HG03025 (cell line): Measurements from ENCODE around the gene ZBTB8B.

Source experiments
- ATAC-seq: cut with Tn5 transposase; IDR thresholded peaks from one replicate; pipeline ENCODE4 v1.9.1; 2021; ENCODE audit warnings: mild to moderate bottlenecking, moderate library complexity; ENCODE audit not compliant: unreplicated experiment, low FRiP score

Gene ZBTB8B

GRCh38 chr1:32501865-32502264 is 37.0 kb downstream of the ZBTB8B start:
- no peak for ATAC-seq

- no peak for ATAC-seq
These were observed 38.3 kb downstream of the ZBTB8B start for GRCh38 chr1:32503153-32503552.

DNA sequence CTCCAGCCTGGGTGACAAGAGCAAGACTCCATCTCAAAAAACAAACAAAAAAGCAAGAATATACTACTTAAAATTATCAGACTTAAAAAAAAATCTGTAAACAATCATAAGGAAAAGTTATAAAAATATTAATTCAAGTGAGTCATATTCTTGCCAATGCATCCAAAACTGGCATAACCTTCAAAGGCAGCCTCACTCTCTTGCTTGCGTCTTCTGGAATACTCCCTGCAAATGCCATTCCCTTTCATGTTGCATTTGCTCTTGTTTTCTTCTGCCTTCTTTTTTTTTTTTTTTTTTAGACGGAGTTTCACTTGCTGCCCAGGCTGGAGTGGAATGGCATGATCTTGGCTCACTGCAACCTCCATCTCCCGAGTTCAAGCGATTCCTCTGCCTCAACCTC is 42.1 kb downstream of the ZBTB8B start:
- no peak for ATAC-seq

DNA sequence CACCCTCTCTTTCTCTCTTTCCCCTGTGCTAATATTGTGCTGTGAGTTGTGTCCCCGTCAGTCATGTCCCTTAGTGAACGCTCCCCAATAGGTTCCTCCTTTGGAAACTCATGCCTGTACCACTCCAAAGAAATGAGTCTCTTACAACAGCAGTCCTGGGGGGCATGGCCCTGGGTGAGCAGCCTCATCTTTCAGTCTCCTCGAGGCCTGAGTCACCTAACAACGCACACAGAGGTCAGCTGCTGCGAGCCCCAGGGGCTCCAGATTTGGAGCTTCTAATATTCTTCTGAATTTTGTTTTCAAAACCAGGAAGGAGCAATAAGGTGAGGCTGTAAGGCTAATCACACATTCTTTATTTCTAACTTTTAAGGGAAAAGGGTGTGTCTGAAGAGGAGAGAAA is 43.9 kb downstream of the ZBTB8B start:
- ATAC-seq, result no peak

GRCh38 chr1:32509939-32510338 is 45.1 kb downstream of the ZBTB8B start:
- ATAC-seq, result no peak
